HFF-Myc (cell line): ENCODE measurements around the gene LRRC8D.
A peak's percentile ranks its signal among the peaks of the same experiment; 100 is the strongest.

Source experiments
- DNase-seq: peaks from one replicate; pipeline ENCODE4 v3.0.0-alpha.2; 2011; ENCODE audit warnings: low read depth; ENCODE audit errors: extremely low read depth
- H3K4me3 ChIP-seq: replicated peaks from 2 replicates; pipeline ENCODE4 v1.5.1; 2011; ENCODE audit warnings: low read depth, mild to moderate bottlenecking, control low read depth, low read length
- TF ChIP-seq, protein P1 (sequence below): IDR thresholded peaks from 2 replicates; pipeline ENCODE4 v1.5.1; 2012; ENCODE audit warnings: mild to moderate bottlenecking, low read depth, low read length, control low read depth; ENCODE audit errors: missing control alignments

LRRC8D gene

DNA sequence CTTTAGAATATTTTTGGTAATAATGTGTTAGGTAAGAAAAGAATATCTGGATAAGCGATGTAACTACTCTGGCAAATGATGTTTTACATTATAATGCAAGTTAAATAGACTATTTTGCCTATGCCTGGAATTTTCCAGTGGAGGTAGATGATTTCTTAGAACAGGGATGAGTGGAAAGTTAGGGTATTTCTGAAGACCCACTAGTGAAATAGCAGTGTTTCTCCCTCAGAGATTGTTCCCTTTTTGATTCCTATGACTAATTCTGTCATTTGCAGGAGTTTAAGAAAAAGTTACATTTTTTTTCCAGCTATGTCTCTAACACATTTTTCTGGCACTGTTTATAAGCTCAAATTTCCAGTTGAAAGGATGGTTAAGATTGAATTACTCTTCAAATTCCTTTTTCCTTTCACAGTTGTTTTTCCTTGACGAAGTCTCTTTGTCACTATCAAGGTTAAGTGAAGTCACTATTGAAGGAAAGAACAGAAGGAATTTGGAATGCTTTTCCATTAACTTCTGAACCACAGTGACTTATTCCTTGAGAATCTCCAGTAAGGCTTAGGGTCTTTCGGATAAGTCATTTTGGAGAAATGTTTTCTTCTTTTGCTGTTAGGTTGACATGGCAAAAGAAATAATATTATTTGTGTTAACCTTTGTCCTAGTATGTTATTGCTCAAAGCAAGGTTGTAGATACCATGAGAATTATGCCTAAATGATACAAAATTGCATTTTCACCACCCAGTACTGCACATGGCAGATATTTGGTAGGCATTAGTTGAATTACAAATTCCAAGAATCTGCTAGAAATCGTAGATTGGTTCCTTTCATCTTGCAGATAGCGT, 131.2 kb downstream of the LRRC8D start:
- H3K4me3 ChIP-seq: no peak overlapping the region
- DNase-seq: no peak
- TF ChIP-seq, protein P1, sequence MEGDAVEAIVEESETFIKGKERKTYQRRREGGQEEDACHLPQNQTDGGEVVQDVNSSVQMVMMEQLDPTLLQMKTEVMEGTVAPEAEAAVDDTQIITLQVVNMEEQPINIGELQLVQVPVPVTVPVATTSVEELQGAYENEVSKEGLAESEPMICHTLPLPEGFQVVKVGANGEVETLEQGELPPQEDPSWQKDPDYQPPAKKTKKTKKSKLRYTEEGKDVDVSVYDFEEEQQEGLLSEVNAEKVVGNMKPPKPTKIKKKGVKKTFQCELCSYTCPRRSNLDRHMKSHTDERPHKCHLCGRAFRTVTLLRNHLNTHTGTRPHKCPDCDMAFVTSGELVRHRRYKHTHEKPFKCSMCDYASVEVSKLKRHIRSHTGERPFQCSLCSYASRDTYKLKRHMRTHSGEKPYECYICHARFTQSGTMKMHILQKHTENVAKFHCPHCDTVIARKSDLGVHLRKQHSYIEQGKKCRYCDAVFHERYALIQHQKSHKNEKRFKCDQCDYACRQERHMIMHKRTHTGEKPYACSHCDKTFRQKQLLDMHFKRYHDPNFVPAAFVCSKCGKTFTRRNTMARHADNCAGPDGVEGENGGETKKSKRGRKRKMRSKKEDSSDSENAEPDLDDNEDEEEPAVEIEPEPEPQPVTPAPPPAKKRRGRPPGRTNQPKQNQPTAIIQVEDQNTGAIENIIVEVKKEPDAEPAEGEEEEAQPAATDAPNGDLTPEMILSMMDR: no peak

DNA sequence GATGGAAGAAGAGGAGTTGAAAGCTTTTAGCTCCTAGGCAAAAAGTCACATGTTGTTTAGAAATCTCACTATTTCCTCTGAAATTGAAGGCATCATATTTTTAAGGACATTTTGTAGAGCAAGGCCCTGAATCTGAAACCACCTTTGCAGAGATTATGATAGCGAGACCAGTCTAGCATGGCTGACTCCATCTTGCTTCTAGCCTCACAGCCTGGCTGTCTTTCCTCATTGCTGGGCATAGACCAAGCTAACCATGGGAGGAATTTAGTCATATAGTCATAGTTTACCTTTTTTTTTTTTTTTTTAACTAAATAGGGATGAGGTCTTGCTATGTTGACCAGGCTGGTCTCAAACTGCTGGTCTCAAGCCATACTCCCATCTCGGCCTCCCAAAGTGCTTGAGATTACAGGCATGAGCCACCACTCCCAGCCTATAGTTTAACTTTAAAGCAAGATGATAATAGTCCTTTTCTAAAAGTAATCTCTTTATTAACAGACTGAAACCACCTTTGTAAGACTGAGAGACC, 131.8 kb downstream of the LRRC8D start:
- H3K4me3 ChIP-seq: no peak overlapping the region
- TF ChIP-seq, protein P1: no peak
- DNase-seq: no peak

DNA sequence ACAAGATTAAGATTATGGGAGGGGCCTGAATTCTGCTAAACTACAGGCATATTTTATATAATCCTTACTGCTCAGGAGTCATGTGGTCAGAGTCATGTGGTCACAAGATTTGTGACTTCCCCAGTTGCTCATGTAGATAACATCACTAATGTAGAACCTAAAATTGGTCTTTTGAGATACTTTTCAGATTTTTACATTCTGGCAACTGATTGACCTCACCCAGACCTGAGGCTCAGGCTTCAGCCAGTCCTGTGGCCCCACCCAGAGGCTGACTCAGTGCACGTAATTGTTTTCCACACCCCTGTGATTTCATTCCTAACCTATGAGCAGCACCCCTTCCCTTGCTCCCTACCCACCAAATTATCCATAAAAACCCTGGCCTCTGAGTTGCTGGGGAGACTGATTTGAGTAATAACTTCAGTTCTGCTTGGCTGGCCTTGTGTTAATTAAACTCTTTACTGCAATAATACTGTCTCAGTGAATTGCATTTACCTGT, 132.3 kb downstream of the LRRC8D start:
- DNase-seq: peak; percentile 68
- H3K4me3 ChIP-seq: no peak overlapping the region

DNA sequence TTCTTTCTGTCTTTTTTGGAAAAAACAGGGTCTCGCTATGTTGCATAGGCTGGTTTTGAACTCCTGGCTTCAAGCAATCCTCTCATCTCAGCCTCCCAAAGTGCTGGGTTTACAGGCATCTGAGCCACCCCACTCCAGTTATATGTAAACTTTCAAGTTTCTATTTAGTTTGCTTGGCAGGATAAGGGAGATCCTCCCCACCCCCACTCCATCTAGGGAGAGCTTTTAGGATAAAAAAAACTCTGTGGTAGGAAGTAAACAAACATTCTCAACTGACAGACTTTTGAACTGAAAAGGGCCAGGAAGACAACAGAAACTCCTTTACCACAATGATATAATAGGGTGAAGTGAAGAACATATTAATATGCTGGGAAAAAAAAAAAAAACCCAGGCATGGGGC, 133.1 kb downstream of the LRRC8D start:
- TF ChIP-seq, protein P1: no peak
- DNase-seq: no peak
- no peak overlapping the region for H3K4me3 ChIP-seq

More for the DNA sequence above, 132.3 kb downstream of the LRRC8D start:
- TF ChIP-seq, protein P1: peak; percentile 21

DNA sequence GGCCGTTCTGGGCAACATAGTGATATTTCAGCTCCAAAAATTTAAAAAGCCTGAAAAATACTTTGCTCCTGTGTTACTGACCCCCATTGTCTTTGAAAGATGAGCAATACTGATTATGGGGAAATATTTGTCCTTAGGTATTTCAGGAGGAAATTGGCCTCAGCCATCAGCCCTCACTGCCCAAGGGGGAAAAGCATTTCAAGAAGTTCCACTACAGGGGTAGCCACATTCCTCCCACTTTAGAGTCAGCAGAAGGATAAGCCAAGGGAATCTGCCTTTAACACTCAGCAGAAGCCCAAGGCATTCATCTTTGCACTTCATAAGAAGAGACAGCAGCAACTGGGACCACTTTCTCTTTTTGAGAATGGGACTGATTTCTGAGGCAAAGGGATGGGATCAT, 133.6 kb downstream of the LRRC8D start:
- no peak for DNase-seq
- H3K4me3 ChIP-seq: no peak overlapping the region
- TF ChIP-seq, protein P1: no peak

DNA sequence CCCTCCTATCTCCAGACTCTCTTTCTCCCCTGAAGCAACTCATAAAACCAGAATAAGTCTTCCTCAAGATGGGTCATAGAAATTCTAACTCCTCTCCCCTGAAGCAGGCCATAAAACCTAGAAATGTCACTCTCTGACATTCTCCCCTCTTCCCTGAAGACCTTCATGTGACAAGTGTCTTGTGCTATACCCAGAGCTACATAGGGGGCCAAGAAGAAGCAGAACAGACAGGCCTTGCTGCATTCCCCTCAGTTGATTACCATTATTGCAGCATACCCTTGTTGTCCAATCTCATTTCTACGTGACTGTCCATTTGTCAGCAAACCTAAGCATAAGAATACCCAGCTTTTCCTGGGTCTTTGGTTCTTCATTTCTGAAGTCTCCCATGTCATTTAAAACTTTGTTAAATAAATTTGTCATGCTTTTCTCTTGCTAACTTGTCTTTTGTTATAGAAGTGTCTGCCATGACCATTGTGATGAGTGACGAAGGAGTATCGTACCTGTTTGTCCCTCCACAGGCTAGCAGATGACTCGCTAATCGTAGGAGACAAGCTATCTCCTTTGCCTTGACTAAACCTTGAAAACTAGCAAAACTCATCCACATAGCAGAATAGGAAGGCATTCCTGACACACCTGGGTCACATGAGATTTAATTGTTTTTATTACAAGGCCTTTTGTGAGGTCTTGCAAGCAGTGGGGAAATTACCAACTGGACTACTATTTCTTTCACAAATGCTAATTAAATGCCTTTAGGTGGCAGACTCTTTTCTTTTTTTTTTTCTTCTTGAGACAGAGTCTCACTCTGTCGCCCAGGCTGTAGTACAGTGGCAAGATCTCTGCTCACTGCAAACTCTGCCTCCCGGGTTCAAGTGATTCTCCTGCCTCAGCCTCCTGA, 134.7 kb downstream of the LRRC8D start:
- TF ChIP-seq, protein P1: no peak
- no peak for DNase-seq
- H3K4me3 ChIP-seq: no peak overlapping the region
